NT2/D1 (cell line): ENCODE results near the gene DNM3.

ENCODE experiments used
- DNase-seq: peaks from one replicate; pipeline ENCODE4 v3.0.0-alpha.2; 2011; ENCODE audit warnings: low read depth, low spot score
- H3K27me3 ChIP-seq: 2 replicates; pipeline ENCODE4 v1.6.0; 2011; ENCODE audit warnings: mild to moderate bottlenecking; ENCODE audit not compliant: insufficient read length, insufficient read depth
- H3K36me3 ChIP-seq: 2 replicates; pipeline ENCODE4 v1.6.1; 2011; ENCODE audit warnings: mild to moderate bottlenecking, low read length, mixed read lengths; ENCODE audit not compliant: insufficient read depth, insufficient read length
- H3K4me1 ChIP-seq: 2 replicates; pipeline ENCODE4 v1.5.1; 2011; ENCODE audit not compliant: insufficient read depth, insufficient read length
- H3K4me3 ChIP-seq: 2 replicates; pipeline ENCODE4 v1.5.1; 2011; ENCODE audit warnings: low read depth; ENCODE audit not compliant: insufficient read length
- H3K9ac ChIP-seq: 2 replicates; pipeline ENCODE4 v1.6.0; 2011; ENCODE audit warnings: low read depth; ENCODE audit not compliant: insufficient read length
- H3K9me3 ChIP-seq: 2 replicates; pipeline ENCODE4 v1.5.1; 2011; ENCODE audit warnings: mild to moderate bottlenecking, low read length; ENCODE audit not compliant: insufficient read depth
- SUZ12 ChIP-seq: IDR thresholded peaks from 2 replicates; pipeline ENCODE4 v1.6.1; 2011; ENCODE audit not compliant: insufficient read length, insufficient read depth; ENCODE audit errors: extremely low read depth
- YY1 ChIP-seq: IDR thresholded peaks from 2 replicates; pipeline ENCODE4 v1.6.1; 2011; ENCODE audit not compliant: insufficient read length, insufficient read depth
- ZNF274 ChIP-seq: IDR thresholded peaks from 2 replicates; pipeline ENCODE4 v1.6.1; 2011; ENCODE audit warnings: mild to moderate bottlenecking, low read depth, low read length

Gene DNM3

DNA sequence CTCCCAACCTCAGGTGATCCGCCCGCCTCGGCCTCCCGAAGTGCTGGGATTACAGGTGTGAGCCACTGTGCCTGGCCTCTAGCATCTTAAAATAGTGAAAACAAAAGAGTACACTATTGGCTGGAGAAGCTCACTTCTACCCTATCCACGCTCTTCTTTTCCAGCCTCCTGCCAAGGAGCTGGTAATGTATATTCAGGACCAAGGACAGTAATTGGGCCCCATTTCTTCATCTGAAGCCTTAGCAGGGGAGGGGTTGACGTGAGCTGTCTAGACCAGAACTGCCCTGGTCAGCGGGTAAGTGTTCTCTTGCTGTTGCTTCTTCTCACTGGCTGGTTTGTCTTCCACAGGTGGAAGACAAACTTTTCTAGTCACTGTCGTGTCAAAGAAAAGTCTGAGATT is 70.2 kb downstream of the DNM3 start:
- DNase-seq: peak; percentile 25
- H3K4me1 ChIP-seq: no peaks in the 10 kb centered on the region
- no peaks in the 10 kb centered on the region for H3K27me3 ChIP-seq
- TF ChIP-seq YY1 (no peak), ZNF274 (no peak), SUZ12 (no peak)
- no peak overlapping the region for H3K4me3 ChIP-seq
- no peaks in the 10 kb centered on the region for H3K36me3 ChIP-seq
- H3K9ac ChIP-seq: no peak overlapping the region
- no peaks in the 10 kb centered on the region for H3K9me3 ChIP-seq

DNA sequence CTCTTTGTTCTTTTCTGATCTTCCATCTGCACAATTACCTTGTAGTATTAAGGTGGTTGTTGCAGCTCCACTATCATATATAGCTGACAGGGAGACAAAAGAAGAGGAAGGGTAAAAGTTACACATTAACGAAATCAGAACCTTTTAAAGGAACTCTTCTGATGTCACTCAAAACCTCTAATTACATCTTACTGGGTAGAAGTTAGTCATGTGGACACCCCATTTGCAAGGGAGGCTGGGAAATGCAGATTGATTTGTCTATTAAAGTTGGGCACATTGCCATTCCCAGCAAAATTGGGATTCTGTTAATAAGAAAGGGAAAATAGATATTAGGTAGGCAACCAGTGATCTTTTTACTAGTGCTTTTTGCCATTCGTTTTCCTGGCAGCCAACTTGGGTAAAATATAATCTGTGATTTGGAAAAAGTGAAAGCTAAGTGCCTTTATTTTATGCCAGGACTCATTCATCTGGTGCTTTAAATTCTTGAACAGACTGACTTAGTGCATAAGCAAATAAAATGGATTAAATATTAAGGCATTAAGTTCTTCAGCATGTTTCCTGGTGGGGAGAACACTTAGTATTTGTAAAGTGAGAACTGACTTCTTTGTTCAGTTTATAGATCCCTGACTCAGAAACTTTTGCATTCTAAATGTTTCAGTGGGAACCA is 71.3 kb downstream of the DNM3 start:
- no peaks in the 10 kb centered on the region for H3K9me3 ChIP-seq

DNA sequence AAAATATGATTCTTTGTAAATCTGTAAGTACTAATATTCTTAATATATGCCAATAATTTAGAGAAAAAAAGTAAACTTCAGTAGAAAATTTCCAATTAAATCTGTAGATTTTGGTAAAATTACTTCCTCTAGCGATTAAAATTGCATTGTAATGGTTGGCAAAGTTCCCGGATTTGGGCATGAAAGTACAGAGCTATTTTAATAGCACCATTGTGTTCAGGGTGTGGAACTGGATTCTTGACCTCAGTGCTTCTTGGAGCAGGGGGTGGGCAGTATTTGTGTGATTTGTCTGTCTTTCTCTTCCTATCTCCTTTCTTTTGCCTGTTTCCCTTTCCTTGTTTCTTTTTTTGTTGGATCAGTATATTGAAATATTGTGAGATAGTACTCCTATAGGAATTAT is 72.1 kb downstream of the DNM3 start:
- Histone ChIP-seq H3K4me3 (no peak overlapping the region), H3K9me3 (no peaks in the 10 kb centered on the region), H3K36me3 (no peaks in the 10 kb centered on the region), H3K4me1 (no peaks in the 10 kb centered on the region), H3K9ac (no peak overlapping the region), H3K27me3 (no peaks in the 10 kb centered on the region)
- TF ChIP-seq ZNF274: no peak
- TF ChIP-seq SUZ12: no peak
- TF ChIP-seq YY1: no peak
- no peak for DNase-seq

More for the DNA sequence above, 71.3 kb downstream of the DNM3 start:
- Histone ChIP-seq H3K27me3 (no peaks in the 10 kb centered on the region), H3K4me3 (no peak overlapping the region), H3K4me1 (no peaks in the 10 kb centered on the region), H3K36me3 (no peaks in the 10 kb centered on the region), H3K9ac (no peak overlapping the region)
- DNase-seq: no peak
- TF ChIP-seq ZNF274: no peak
- TF ChIP-seq SUZ12: no peak
- TF ChIP-seq YY1: no peak

DNA sequence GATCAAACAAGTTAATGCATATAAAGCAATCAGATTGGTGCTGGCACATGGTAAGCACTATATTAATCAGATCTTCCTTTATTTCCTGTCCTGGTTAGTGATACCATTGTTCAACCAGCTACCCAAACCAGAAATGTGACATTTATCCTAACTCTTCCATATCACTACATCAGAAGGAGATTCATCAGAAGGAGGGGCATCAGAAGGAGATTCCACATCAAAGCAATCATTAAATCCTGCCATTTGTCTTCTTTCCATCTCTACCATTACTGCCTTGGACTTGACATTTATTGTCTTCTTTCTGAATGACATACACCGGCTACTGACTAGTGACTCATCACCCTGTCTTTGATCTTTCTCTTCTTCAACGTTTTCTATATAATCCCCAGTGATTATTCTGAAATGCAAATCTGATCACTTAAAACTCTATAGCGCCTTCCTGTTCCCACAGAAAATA is 75.0 kb downstream of the DNM3 start:
- no peaks in the 10 kb centered on the region for H3K27me3 ChIP-seq

DNA sequence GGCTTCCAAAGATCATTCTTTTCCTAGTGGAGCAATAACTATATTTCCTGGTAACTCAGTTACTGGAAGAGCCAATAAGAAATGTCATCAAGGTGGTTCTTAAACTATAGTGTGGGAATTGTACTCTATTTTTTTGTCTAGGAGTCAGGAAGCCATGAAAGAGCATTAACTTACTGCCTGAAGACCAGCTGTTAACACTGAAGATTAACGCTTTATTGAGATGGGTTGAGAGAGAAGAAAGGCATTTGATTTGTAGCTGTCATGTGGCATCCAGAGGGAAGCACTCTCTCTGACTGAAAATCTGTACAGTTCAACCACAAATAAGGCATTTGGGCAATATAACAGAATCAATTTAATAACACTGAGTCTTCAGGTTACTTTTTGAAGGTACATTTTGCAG is 76.0 kb downstream of the DNM3 start:
- Histone ChIP-seq H3K27me3 (no peaks in the 10 kb centered on the region), H3K9ac (no peak overlapping the region), H3K36me3 (no peaks in the 10 kb centered on the region), H3K9me3 (no peaks in the 10 kb centered on the region), H3K4me1 (no peaks in the 10 kb centered on the region), H3K4me3 (no peak overlapping the region)
- TF ChIP-seq SUZ12 (no peak), YY1 (no peak)
- DNase-seq: no peak

More for the DNA sequence above, 75.0 kb downstream of the DNM3 start:
- DNase-seq: no peak
- Histone ChIP-seq H3K4me3 (no peak overlapping the region), H3K9ac (no peak overlapping the region), H3K36me3 (no peaks in the 10 kb centered on the region), H3K9me3 (no peaks in the 10 kb centered on the region), H3K4me1 (no peaks in the 10 kb centered on the region)
- TF ChIP-seq SUZ12 (no peak), YY1 (no peak), ZNF274 (no peak)

DNA sequence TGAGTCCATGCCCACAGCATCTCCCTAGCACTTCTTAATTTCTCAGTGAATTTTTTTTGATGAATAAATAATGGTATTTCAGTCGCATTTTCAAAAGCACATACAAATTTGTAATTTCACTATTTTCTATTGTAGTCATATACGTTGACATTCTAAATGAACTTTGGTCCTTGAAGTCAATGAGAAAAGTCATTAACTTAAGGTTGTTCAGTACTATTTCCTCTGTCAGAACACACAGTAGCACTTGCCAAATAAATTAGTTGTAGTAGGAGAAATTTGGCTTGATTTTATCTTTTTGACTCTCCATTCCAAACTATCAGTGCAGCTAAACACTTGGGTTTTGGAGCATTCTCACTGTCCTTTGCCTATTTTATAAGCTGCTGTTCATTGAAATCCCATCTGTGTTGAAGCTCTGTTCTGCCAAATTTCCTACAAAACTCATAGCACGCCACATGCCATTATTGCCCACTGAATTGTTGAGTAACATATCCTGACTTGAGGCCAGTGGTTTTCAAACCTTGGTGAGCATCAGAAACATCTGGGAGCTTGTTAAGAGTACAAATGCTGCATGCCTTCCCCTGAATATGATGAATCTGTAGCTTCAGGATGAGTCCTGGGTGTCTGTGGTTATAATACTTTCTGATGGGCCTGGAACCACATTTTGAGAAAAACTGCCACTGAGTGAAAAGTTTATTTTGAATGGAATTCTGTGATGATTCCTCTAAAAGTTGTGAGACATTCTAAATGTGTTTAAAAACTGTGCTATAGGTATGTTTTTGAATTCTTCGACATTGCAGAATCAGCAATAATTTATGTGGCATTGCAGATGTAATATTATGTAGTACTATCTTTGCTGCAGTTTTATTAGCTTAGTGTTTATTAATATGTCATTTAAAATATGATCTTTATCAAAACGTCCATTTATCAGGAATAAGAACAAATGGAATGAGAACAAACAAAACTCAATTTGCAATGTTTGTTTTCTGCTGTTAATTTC is 78.9 kb downstream of the DNM3 start:
- no peak for DNase-seq
- Histone ChIP-seq H3K4me3 (no peak overlapping the region), H3K9ac (no peak overlapping the region), H3K4me1 (no peaks in the 10 kb centered on the region), H3K27me3 (no peaks in the 10 kb centered on the region), H3K36me3 (no peaks in the 10 kb centered on the region), H3K9me3 (0 out of 2 replicates have a peak, but pooled peaks cover 7% of the 10 kb centered on the region)
- TF ChIP-seq SUZ12: no peak
- TF ChIP-seq YY1: no peak
- no peak for TF ChIP-seq ZNF274

DNA sequence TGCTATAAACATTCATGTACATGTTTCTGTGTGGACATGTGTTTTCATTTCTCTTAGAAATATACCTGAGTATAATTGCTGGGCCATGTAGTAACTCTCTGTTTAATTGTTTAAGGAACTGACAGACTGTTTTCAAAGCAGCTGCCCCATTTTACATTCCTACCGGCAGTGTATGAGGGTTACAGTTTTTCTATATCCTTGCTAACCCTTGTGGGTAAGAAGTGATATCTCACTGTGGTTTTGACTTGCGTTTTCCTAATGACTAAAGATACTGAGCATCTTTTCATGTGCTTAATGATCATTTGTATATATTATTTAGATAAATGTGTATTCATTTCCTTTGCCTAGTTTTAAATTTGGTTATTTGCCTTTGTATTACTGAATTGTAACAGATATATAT is 81.7 kb downstream of the DNM3 start:
- Histone ChIP-seq H3K9ac (no peak overlapping the region), H3K27me3 (no peaks in the 10 kb centered on the region), H3K9me3 (0 out of 2 replicates have a peak, but pooled peaks cover 7% of the 10 kb centered on the region), H3K4me1 (no peaks in the 10 kb centered on the region), H3K36me3 (no peaks in the 10 kb centered on the region), H3K4me3 (no peak overlapping the region)
- no peak for TF ChIP-seq SUZ12
- no peak for TF ChIP-seq YY1
- no peak for TF ChIP-seq ZNF274
- no peak for DNase-seq
